Activated naive CD4-positive, alpha-beta T cell treated with anti-CD3 and anti-CD28 coated beads for 36 hours (primary cell): Measurements from ENCODE around the gene PLA2G3. TPM values are rescaled to one million over a fixed set of nuclear protein-coding genes. Genes with fewer than 3 reads are reported as not detected.

Source experiments
- CTCF ChIA-PET: fragments of 350-600 bp; sonication (Branson Sonifier 250); formaldehyde crosslinking; loops from one replicate; lab custom pipeline; 2021; ENCODE audit warnings: antibody characterized with exemption; lab: Charles Lee
- DNase-seq: peaks from one replicate; pipeline ENCODE4 v3.0.0-alpha.2; 2020
- H3K27ac Mint-ChIP-seq: one replicate; pipeline ENCODE4 v1.8.0; 2021; ENCODE audit warnings: mild to moderate bottlenecking, mixed read lengths
- H3K27me3 Mint-ChIP-seq: one replicate; pipeline ENCODE4 v1.8.0; 2021; ENCODE audit warnings: low read depth, mixed read lengths
- H3K36me3 Mint-ChIP-seq: one replicate; pipeline ENCODE4 v1.8.0; 2021; ENCODE audit warnings: low read depth, mixed read lengths
- H3K4me1 Mint-ChIP-seq: one replicate; pipeline ENCODE4 v1.8.0; 2021; ENCODE audit warnings: low read depth, mixed read lengths
- H3K4me3 Mint-ChIP-seq: one replicate; pipeline ENCODE4 v1.8.0; 2021; ENCODE audit warnings: mild to moderate bottlenecking, moderate library complexity, mixed read lengths
- H3K9me3 Mint-ChIP-seq: one replicate; pipeline ENCODE4 v1.8.0; 2021; ENCODE audit warnings: mixed read lengths
- intact Hi-C: fragments of 100-400 bp; cut with micrococcal nuclease; formaldehyde crosslinking; loops from one replicate; pipeline ENCODE4 v1.15.1; 2023
- total RNA-seq, 2 experiments: library from RNA; stranded (reverse); gene quantifications; one replicate each; pipeline ENCODE4 v1.2.3, GENCODE V29; 2021

PLA2G3 gene
- total RNA-seq, 2 experiments from 2014 or later: not detected

DNA sequence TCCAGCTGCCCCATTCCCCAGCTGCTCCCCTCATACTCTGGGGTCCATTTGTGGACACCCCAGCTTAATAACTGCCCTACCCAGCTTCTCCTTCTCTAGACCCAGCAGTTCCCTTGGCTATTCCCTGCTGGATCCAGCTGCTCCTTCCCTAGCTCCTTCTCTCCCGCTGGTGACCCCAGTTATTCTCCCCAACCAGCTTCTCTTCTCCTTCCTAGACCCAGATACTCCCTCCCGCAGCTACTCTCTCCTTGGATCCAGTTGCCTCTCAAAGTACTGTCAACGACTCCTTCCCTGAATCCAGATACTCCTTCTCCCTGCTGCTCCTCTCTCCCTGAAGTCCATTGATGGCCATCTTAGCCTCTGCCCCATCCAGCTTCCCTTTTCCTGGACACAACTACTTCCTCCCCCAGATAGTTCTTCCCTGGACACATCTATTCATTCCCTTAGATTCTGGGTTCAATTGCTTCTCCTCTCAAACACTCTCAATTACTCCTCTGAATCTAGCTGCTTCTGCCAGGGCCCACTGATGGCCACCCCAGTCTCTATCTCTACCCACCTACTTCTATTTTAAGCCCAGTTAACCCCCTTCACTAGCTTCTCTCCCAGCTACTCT, 44.6 kb downstream of the PLA2G3 start:
- DNase-seq: no peak
- Mint-ChIP-seq H3K4me1 (no peaks in the 10 kb centered on the region), H3K9me3 (no peaks in the 10 kb centered on the region), H3K27me3 (no peaks in the 10 kb centered on the region), H3K36me3 (no peaks in the 10 kb centered on the region), H3K27ac (no peak overlapping the region), H3K4me3 (no peak overlapping the region)
- CTCF ChIA-PET: interaction anchor here (0.9 to 1.7 kb wide), 4 partner anchors 11 to 332 kb away, joined by 3 to 10 read pairs (median 4); no protein-coding TSS in a partner anchor
- intact Hi-C loops: no loop called here

DNA sequence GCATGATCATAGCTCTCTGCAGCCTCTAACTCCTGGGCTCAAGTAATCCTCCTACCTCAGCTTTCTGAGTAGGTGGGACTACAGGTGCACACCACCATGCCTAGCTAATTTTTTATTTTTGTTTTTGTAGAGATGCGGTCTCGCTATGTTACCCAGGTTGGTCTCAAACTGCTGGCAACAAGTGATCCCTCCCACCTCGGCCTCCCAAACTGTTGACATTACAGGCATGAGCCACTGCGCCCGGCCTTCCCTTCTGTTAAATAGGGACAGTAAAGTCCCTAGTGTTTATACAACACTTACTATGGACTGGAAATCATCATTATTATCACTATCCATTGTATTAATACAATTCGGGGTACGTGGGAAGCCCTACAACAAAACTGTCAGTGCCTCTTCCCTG, 45.6 kb downstream of the PLA2G3 start:
- Mint-ChIP-seq H3K27me3 (no peaks in the 10 kb centered on the region), H3K4me1 (no peaks in the 10 kb centered on the region), H3K4me3 (no peak overlapping the region), H3K36me3 (no peaks in the 10 kb centered on the region), H3K27ac (no peak overlapping the region), H3K9me3 (no peaks in the 10 kb centered on the region)
- intact Hi-C loops: no loop called here
- CTCF ChIA-PET: no interaction called here
- DNase-seq: no peak

DNA sequence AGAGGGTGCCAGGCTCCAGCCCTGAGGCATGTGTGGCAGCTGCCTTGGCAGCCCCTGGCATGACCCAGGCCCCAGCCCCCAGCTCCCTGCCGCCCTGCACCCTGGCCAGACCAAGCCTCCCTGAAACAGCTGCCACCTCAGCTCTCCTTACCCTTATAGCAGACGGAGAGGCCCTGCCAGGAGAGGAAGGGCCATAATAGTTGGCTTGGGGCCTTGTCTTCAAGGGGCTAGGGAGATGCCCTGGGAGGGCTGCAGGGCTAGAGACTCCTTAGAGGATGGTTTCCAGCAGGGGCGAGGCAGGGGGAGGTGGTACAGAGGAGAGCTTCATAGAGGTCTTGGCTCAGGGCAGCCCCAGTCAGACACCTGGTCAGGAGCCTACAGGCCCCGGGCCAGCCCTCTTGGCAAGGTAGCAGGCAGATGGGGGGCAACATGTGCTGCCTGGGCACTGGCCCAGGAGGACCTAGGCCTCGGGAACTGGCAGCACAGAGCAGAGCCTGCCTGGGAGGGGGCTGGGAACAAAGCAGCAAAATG, 46.2 kb downstream of the PLA2G3 start:
- DNase-seq: no peak
- CTCF ChIA-PET: interaction anchor here (1.1 kb wide), 1 partner anchor 57 kb away, joined by 4 read pairs; no protein-coding TSS in a partner anchor
- H3K9me3 Mint-ChIP-seq: no peaks in the 10 kb centered on the region
- H3K4me1 Mint-ChIP-seq: no peaks in the 10 kb centered on the region
- intact Hi-C loops: no loop called here
- no peaks in the 10 kb centered on the region for H3K27me3 Mint-ChIP-seq
- H3K27ac Mint-ChIP-seq: no peak overlapping the region
- no peak overlapping the region for H3K4me3 Mint-ChIP-seq
- H3K36me3 Mint-ChIP-seq: no peaks in the 10 kb centered on the region

DNA sequence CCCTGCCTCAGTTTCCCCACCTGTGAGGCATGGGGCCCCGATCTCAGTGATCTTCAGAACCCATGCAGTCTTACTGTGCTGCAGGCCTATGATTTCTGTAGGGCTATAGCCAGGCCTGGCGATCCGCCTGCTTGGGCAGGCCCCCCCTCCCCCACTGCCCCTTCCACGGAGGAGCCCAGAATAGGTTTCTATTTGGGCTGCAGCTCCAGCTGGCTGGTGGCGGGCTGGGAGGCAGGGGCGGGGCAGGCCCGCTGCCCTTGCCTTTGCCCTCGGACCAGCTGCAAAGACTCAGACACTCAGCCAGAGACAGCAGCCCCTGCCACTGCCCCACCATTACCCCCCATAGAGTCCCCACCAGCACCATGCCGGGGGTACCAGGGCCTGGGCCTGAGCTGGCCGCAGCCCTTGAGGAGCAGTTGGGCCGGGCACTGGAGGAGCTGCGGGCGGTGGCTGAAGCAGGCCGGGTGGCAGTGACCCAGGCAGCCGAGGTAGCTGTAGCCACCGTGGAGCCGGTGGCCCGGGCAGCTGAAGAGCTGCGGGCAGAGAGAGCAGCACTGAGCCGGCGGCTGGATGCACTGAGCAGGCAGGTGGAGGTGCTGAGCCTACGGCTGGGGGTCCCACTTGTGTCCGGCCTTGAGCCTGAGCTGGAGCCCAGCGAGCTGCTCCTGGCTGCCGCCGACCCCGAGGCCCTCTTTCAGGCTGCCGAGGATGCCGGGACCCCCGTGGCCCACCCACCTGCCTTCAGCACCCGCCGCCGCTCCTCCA, 47.0 kb downstream of the PLA2G3 start:
- intact Hi-C loops: no loop called here
- H3K36me3 Mint-ChIP-seq: no peaks in the 10 kb centered on the region
- no peak for DNase-seq
- no peak overlapping the region for H3K27ac Mint-ChIP-seq
- CTCF ChIA-PET: interaction anchor here (1.1 kb wide), 1 partner anchor 58 kb away, joined by 4 read pairs; no protein-coding TSS in a partner anchor
- H3K27me3 Mint-ChIP-seq: no peaks in the 10 kb centered on the region
- H3K9me3 Mint-ChIP-seq: no peaks in the 10 kb centered on the region
- H3K4me3 Mint-ChIP-seq: no peak overlapping the region
- no peaks in the 10 kb centered on the region for H3K4me1 Mint-ChIP-seq

DNA sequence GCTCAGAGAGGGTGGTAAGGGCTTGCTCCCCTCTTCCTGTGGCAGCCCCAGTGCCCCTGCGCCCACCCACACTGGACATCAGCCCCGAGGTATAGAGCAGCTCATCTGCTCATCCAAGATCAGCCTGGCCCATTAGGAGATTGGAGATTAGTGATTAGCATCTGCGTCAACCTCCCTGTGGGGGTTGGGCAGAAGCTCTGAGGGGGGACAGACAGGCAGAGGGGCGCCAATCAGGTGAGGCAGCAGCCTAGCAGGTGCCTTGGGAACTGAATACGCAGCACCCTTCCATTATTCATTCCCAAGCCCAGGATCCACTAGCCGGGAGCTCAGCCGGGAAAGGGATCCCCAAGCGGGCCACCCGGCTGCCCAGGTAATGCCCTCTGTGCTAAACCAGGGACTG, 48.1 kb downstream of the PLA2G3 start:
- no peak for DNase-seq
- Mint-ChIP-seq H3K4me3 (no peak overlapping the region), H3K4me1 (no peaks in the 10 kb centered on the region), H3K27ac (no peak overlapping the region), H3K27me3 (no peaks in the 10 kb centered on the region), H3K9me3 (no peaks in the 10 kb centered on the region), H3K36me3 (no peaks in the 10 kb centered on the region)
- intact Hi-C loops: no loop called here
- CTCF ChIA-PET: interaction anchor here (0.5 to 0.6 kb wide), 2 partner anchors 184 to 347 kb away, joined by 3 to 6 read pairs; no protein-coding TSS in a partner anchor

DNA sequence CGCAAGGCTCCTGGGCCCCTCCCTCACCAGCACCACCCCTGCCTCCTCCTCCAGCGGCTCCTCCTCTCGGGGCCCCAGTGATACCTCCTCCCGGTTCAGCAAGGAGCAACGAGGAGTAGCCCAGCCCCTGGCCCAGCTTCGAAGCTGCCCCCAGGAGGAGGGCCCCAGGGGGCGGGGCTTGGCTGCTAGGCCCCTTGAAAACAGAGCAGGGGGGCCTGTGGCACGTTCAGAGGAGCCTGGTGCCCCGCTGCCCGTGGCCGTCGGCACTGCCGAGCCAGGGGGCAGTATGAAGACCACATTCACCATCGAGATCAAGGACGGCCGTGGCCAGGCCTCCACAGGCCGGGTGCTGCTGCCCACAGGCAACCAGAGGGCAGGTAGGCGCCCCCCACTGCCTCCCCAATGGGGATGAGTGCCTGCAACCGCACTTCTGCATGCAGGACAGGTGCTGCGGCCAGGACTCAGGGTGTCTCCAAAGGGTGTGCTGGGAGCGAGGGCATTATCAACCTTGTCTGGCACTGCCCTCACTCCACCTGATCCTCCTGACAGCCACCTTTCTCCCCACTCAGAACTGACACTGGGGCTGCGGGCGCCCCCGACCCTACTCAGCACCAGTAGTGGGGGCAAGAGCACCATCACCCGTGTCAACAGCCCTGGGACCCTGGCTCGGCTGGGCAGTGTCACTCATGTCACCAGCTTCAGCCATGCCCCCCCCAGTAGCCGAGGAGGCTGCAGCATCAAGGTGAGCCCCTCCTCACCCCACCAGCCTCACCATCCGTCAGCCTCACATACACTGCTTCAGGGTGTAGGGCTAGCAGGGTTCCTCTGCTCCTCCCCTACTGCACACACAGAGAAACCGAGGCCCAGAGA, 49.0 kb downstream of the PLA2G3 start:
- Mint-ChIP-seq H3K9me3 (no peaks in the 10 kb centered on the region), H3K4me3 (no peak overlapping the region), H3K4me1 (no peaks in the 10 kb centered on the region), H3K27me3 (no peaks in the 10 kb centered on the region), H3K36me3 (no peaks in the 10 kb centered on the region), H3K27ac (no peak overlapping the region)
- no peak for DNase-seq
- CTCF ChIA-PET: interaction anchor here (0.9 to 1.2 kb wide), 3 partner anchors 16 to 222 kb away, joined by 3 to 4 read pairs (median 3); partner anchors contain the start of gene SELENOM
- intact Hi-C loops: no loop called here

DNA sequence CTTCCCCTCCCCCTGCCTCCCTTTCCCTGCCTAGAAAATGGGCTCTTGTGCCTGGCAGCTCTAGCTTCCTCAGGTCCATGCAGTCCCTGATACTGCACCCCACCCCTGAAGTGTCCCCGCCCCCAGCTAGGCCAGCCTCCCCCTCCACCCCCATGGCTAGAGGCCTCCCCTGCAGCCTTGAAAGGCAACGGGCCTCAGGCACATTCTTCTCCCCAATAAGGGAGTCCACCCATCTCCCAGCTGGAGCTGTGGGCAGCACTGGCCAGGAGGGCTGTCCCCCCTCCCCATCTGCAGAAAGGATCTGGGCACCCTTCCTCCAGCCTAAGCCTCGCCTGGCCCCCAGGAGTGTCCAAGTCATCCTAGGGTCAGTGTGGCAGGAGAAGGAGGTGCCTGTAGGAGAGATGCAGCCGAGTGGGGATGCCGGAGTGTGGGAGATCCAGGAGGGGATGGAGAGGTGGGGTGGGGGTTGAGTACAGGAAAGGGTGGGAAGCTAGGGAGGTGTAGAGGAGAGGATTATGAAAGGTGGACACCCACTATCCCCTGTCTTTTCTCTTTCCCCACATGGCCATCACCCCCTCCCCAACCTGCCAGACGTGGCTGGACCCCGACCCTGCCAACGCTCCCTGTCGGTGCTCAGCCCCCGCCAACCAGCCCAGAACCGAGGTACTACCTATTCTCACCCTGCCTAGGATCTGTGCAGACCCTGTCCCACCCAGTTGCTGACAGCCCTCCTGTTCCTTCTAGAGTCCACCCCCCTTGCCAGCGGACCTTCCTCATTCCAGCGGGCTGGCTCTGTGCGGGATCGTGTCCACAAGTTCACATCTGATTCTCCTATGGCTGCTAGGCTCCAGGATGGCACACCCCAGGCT, 49.9 kb downstream of the PLA2G3 start:
- no peaks in the 10 kb centered on the region for H3K9me3 Mint-ChIP-seq
- CTCF ChIA-PET: interaction anchor here (0.9 to 1.2 kb wide), 3 partner anchors 17 to 223 kb away, joined by 3 to 4 read pairs (median 3); partner anchors contain the start of gene SELENOM
- no peak overlapping the region for H3K4me3 Mint-ChIP-seq
- intact Hi-C loops: no loop called here
- H3K27me3 Mint-ChIP-seq: no peaks in the 10 kb centered on the region
- no peaks in the 10 kb centered on the region for H3K36me3 Mint-ChIP-seq
- no peaks in the 10 kb centered on the region for H3K4me1 Mint-ChIP-seq
- no peak for DNase-seq
- H3K27ac Mint-ChIP-seq: no peak overlapping the region

DNA sequence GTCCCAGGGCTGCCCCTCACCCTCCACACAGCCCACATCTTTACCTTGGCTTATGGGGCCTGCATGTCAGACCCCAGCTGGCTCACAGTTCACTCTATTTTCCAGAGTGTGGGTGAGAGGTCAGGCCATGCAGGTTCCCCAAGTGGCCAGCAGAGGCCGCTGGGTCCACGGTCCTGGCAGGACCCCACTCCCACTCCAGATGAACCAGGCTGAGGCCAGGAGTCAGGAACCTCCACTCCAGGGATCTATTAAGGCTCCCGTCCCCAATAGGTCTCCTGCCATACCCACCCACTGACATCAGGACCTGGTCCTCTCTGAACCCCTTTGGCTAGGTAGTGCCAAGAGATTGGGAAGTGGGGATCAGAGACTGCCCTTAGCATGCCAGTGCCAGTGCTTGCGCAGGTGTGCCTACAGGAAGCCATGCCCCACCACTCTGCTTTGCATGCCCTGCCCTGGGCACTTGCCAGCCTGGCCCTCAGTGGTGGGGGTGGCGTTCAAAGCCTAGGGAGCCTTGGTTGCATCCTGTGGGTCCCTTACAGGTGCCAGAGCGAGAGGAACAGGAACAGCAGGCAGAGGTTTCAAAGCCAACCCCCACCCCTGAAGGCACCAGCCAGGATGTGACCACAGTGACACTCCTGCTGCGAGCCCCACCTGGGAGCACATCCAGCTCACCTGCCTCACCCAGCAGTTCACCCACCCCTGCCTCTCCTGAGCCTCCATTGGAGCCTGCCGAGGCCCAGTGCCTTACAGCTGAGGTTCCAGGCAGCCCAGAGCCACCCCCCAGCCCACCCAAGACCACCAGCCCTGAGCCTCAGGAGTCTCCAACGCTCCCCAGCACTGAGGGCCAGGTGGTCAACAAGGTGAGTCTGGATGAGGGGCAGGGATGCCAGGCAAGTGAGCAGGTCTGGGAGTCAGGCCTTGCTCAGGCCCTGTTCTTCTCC, 50.9 kb downstream of the PLA2G3 start:
- H3K36me3 Mint-ChIP-seq: peaks cover under 1% of the 10 kb centered on the region
- H3K9me3 Mint-ChIP-seq: no peaks in the 10 kb centered on the region
- DNase-seq: no peak
- H3K4me3 Mint-ChIP-seq: no peak overlapping the region
- H3K4me1 Mint-ChIP-seq: peaks cover 2% of the 10 kb centered on the region
- H3K27me3 Mint-ChIP-seq: no peaks in the 10 kb centered on the region
- H3K27ac Mint-ChIP-seq: no peak overlapping the region
- CTCF ChIA-PET: interaction anchor here (0.9 to 1.2 kb wide), 2 partner anchors 58 to 224 kb away, joined by 3 to 4 read pairs; no protein-coding TSS in a partner anchor
- intact Hi-C loops: loop anchor here (1.0 to 5.0 kb wide), 3 partner anchors 60 to 223 kb away; no protein-coding TSS in a partner anchor

DNA sequence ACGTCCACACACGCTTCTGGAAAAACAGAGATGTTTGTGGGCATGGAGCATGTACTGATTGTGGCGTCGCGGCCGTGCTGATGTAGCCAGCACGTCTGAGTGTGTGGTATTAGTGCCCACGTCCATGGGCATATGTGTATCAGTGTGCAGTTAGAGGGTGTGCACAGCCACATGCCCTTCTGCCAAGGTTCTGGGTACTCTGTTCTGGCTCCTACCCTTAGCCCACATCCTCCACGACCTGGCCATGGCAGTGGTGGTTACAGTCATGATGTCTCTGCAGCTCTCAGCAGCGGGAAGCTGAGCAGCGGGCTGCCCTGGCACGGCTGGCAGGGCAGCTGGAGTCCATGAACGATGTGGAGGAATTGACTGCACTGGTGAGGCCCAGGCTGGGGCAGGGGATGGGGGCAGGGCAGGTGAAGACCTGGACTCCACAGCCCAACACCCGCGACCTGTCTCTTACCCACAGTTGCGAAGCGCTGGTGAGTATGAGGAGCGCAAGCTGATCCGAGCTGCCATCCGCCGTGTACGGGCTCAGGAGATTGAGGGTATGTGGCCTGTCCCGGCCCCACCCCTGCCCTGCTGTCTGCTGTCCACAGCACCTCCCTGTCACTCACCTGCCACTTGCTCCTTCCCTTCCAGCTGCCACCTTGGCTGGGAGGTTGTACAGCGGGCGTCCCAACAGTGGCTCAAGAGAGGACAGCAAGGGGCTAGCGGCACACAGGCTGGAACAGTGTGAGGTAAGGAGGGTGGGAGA, 51.9 kb downstream of the PLA2G3 start:
- intact Hi-C loops: loop anchor here (2.0 to 5.0 kb wide), 2 partner anchors 144 to 224 kb away; no protein-coding TSS in a partner anchor
- CTCF ChIA-PET: interaction anchor here (0.9 to 1.6 kb wide), 3 partner anchors 19 to 225 kb away, joined by 3 to 5 read pairs (median 4); partner anchors contain the start of gene SELENOM
- no peaks in the 10 kb centered on the region for H3K9me3 Mint-ChIP-seq
- H3K27ac Mint-ChIP-seq: no peak overlapping the region
- DNase-seq: no peak
- H3K4me1 Mint-ChIP-seq: peaks cover 7% of the 10 kb centered on the region
- H3K4me3 Mint-ChIP-seq: no peak overlapping the region
- peaks cover 3% of the 10 kb centered on the region for H3K36me3 Mint-ChIP-seq
- H3K27me3 Mint-ChIP-seq: no peaks in the 10 kb centered on the region
